SK-N-MC (cell line): ENCODE results near the gene GPX3.

ENCODE experiments used
- EZH2 ChIP-seq: fragments of 200-600 bp; sonication (generic); IDR thresholded peaks from one replicate; pipeline ENCODE4 v1.6.1; 2017; ENCODE audit warnings: antibody characterized with exemption
- FOXP2 ChIP-seq: optimal IDR thresholded peaks from 2 replicates; pipeline ENCODE3; 2011; ENCODE audit warnings: mild to moderate bottlenecking, moderate library complexity; ENCODE audit not compliant: insufficient read depth; ENCODE audit errors: extremely low read length, control extremely low read depth
- POLR2AphosphoS5 ChIP-seq: IDR thresholded peaks from 2 replicates; pipeline ENCODE4 v1.6.1; 2012; ENCODE audit warnings: mild to moderate bottlenecking, low read depth, low read length, borderline replicate concordance

GRCh38 chr5:151018846-151019245 is 1.5 kb upstream of the GPX3 start:
- TF ChIP-seq POLR2AphosphoS5 (no peak), EZH2 (no peak), FOXP2 (no peak)
